RKO (cell line): ENCODE measurements around the gene STRBP.
"Not testable (repeated sequence)": the region's sequence is repeated elsewhere in the genome, so short reads cannot be mapped to it uniquely, and the experiment has no call there.

Experiments
- DNase-seq: peaks from one replicate; pipeline ENCODE4 v3.0.0-alpha.2; 2016; ENCODE audit warnings: low spot score

Gene STRBP

DNA sequence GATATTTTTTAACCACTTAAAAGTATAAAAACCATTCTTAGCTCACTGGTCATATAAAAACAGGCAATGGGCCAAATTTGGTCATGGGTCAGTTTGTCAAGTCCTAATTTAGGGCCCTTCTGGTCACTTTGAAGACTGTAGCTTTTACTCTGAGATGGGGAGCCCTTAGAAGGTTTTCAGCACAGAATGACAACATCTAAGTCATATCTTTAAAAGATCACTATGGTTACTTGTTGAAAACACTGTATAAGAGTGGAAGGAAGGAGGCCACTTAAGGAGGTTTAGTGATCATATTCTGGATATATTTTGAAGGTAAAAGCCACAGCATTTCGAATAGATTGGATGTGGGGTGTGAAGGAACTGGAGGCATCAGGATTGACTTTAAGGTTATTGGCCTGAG is 76.7 kb downstream of the STRBP start:
- peak; percentile 15 for DNase-seq

DNA sequence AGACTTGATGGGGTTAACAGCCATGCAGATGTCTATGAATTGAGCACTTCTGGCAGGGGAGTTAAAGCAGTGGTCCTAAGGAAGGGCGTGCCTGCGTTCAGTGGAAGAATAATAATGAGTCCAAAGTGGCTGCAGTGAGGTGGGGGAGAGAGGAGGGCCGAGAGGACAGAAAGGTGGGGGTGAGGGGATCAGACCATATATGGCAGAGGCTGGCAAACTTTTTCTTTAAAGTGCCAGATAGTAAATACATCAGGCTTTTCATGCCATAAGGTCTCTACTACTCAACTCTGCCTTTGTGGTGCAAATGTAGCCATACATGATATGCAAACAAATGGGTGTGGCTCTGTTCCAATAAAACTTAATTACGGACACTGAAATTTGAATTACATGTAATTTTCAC is 77.1 kb downstream of the STRBP start:
- DNase-seq, result no peak

DNA sequence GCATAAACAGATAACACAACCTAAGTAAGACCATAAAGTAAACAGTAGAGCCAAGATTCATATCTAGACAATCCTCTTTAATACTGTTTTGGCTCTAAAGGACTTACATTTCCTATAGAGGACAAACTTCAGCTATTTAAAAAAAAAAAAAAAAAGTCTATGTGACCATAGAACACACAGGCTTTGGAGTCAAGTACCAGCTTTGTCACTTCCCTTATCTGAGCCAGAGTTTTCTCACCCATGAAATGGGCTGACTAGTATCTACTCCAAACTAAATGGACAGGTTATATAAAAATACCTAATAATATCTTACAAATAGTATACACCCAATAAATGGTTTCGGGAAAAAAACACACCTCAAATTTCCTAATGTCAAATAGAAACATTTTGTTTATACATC is 81.3 kb downstream of the STRBP start:
- DNase-seq, result no peak

DNA sequence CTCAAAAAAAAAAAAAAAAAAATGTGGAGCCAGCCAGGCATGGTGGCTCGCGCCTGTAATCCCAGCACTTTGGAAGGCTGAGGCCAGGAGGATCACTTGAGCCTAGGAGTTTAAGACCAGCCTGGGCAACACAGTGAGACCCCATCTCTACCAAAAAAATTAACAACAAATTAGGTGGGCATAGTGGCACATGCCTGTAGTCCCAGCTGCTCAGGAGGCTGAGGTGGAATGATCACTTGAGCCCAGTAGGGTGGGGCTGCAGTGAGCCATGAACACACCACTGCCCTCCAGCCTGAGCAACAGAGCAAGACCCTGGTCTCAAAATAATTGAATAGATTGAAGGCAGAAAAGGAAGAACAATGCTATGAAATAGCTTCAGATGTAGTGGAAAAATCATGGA is 82.4 kb downstream of the STRBP start:
- DNase-seq, result not testable (repeated sequence)

DNA sequence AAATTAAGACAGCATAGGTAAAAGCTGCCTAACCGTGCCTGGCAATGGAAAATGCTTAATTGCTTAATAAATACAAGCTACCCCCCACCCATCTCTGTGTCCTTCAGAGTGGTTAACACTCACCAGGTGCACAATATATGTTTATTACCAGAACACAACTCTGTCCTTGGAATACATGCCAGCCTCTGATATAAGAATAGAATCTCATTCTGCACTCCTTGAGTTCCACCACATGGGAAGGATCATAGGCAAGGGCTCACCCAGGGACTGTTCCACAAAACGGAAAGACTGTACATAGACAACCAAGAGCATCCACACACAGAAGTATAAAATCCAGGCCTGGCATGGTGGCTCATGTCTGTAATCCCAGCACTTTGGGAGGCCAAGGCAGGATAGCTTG is 91.4 kb downstream of the STRBP start:
- DNase-seq, result no peak

DNA sequence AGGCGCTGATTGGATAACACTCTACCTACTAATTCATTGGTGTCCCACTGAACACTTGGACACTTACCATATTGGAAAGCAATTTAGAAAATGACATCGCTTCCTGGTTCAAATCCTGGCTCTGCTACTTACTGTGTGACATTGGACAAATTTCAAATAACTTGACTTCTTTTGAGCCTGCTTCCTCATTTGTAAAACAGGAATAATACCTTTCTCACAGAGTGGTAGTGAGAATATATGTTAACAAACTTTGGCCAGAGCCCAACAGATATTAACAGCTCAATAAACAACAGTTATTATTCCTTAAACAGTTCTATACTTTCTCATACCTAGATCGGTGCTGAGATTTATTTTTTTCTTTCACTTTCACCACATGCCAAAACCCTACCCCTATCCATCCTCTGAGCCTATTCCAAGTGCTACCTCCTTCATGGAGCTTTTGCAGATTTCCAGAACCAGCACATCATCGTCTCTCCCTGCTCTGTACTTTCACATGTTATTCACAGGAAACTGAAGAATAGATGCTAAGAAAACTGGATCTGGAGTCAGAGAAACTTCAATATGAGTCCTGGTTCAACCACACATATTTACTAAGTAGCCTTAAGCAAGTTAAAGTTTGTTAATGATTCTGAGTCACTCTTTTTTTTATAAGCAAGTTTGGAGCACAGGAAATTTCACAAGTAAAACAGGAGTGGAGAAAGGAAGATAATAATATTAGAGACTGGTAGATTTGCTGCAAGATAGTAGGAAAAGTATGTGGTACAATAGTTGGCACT is 92.3 kb downstream of the STRBP start:
- no peak for DNase-seq

DNA sequence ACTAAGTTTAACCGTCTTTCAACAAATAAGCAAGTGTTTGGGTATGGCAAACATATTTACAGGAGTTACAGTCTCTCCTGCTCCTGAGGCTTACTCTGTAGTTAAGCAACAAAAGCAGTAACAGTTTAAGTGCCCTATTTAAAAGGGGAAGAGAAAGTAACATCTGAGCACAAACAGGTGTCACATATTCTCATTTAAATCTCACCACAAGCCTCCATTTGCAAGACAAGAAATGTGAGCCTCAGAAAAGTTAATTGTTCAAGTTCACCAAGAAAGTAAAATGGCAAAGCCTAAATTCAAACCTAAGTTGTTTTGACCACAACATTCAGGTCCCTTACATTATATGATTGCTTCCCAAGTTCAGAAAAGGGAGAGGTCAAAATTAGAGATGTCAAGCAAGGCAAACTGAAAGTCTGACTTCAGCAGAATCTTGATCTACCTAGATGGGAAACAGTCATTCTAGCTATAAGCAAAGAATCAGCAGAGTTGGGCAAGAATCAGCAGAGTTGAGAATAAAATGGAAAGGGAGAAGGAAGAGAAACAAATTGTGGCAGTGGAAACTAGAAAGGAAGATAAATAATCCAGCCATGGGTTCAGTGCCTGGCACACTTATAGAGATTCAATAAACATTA is 93.4 kb downstream of the STRBP start:
- no peak for DNase-seq

DNA sequence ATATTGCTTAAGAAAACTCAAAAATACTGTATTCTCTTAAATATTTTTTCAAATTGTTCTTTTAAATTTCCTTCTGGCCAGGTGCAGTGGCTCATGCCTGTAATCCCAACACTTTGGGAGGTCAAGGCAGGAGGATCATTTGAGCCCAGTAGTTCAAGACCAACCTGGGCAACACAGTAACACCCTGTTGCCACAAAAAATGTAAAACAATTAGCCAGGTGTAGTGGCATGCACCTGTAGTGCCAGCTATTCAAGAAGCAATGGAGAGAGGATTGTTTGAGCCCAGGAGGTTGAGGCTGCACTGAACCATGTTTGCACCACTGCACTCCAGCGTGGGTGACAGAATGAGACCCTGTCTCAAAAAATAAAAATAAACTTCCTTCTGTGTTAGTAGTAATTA is 94.3 kb downstream of the STRBP start:
- no peak for DNase-seq

DNA sequence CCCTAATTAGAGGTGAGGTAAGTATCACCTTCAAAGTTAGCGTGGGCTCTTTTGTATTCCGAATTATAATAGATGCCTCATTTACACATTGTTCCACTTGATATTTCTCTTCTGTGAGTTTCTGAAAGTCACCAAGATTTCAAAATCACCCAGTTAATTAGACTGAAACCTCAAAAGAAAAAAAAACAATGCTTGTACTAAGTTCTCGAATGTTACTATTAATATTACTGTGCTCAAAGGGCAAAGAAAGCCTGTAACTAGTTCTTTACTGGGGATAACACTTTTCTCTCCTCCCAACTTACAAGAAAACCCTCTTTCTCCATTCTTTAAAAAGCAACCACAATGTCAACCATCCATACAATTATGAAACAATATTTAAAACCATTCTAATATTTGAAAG is 98.5 kb downstream of the STRBP start:
- DNase-seq, result no peak

DNA sequence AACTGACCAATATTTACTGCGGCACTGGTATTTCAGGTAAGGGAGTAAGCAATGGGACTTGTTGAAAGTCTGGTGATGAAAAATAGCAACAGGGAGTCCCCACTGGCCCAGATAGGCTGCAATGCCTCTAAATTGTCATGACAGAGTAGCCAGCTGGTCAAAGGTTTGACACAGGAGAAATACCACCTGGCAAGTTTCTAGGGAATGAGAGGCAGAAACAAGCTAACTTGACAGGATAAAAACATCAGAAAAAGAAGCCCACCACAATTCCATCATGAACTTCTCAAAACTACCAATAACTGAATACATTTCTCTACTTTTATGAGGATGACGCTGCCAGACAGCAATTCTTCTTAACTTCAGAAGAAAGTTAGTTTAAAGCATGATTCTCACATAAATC is 99.8 kb downstream of the STRBP start:
- no peak for DNase-seq

DNA sequence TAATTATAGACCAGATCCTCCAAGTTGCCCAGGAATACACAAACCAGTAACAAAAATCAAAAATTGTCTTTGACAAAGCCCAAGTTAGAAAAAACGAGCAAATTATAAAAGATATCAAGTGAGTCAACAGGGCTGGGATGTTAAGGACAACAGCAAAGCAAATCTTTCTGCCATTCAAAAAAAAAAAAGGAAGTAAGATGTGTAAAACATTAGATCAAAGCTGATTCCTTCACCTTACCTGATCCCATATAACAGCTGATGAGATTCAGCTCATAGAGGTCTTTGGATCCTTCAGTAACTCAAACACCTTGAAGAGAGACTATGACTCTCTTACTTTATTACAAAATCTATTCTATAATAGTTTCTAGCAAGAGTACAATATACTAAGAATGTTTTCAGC is 100.9 kb downstream of the STRBP start:
- DNase-seq, result no peak

DNA sequence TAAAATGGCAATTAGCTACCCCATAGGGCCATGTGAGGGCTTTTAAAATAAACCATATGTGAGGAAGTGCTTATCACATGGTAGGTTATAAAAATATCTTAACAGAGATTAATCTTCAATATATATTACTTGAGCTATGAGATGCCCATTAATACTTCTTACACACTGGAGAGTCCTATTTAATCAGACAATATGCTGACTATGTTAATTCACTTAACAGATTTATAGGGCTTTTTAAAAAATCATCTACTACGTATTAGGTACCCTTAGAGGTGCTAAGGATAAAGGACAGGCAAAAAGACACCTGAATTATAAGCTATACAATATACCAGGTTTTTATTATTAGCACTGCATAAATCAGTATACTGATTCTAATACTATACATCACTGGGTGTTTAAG is 102.6 kb downstream of the STRBP start:
- DNase-seq, result no peak

DNA sequence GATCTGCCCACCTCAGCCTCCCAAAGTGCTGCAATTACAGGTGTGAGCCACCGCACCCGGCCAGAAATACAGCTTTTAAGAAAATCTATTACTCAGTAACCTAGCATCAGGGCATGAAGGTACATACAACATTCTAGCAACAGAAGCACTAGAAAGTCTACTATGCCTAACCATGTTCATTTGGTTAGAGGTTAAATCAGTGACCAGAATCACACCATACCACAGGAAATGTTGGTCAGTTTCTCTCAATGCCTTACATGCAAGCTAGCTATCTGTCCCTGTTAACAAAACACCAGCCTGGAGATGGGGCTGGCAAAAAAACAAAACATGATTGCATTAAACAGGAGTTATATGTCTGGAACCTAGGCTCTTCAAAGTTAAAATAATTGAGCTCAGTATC is 104.1 kb downstream of the STRBP start:
- DNase-seq, result no peak

DNA sequence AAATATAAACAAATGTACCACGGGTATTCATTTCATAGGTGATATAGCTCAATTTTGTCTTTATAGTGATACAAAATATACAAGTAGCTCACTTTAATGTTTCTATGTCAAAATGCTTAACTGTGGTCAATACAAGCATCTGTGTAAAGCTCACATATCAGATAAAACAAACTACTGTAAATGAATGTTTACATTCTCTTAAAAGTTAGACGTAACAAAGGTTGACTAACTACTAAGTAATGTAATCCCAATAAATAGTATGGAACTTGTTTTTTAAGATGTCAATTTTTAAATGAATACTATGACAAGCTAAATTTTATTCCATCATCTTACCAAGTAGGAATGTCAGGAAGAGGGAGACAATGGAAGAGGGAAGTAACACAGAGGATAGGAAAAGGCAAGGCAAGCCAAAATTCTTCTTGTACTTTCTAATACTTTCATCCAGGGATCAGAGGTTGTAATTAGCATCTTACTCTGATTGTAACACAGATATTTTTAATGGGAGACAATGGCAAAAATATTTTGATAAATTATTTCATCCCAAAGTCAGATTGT is 105.5 kb downstream of the STRBP start:
- DNase-seq, result no peak

DNA sequence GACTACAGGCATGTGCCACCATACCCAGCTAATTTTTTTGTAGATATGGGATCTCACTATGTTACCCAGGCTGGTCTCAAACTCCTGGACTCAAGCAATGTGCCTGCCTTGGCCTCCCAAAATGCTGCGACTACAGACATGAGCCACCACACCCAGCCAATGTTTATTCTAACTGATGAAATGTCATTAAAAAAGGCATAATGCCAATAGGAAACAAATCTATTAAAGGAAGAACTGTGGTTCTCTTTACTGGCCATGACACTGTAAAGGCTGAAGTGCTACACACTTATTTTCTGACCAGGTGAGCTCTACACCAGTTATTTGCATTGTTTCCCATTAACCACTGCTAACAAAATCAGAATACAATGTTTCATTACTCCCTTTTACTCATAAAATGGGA is 106.0 kb downstream of the STRBP start:
- DNase-seq, result no peak

DNA sequence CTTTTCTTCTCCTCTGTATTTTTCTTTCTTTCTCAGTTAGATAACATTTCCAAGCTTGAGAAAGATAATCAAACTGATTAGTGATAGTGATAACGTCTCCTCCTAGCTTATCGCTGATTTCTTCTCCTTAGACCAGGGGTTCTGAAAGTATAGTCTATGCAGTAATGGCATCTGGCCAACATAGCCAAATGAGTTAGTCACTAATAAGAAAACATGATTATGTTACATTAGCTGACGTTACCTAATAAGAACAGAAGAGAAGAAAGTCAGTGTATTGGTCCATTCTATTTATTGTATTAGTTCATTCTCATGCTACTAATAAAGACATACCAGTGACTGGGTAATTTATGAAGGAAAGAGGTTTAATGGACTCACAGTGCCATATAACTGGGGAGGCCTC is 111.2 kb downstream of the STRBP start:
- no peak for DNase-seq

DNA sequence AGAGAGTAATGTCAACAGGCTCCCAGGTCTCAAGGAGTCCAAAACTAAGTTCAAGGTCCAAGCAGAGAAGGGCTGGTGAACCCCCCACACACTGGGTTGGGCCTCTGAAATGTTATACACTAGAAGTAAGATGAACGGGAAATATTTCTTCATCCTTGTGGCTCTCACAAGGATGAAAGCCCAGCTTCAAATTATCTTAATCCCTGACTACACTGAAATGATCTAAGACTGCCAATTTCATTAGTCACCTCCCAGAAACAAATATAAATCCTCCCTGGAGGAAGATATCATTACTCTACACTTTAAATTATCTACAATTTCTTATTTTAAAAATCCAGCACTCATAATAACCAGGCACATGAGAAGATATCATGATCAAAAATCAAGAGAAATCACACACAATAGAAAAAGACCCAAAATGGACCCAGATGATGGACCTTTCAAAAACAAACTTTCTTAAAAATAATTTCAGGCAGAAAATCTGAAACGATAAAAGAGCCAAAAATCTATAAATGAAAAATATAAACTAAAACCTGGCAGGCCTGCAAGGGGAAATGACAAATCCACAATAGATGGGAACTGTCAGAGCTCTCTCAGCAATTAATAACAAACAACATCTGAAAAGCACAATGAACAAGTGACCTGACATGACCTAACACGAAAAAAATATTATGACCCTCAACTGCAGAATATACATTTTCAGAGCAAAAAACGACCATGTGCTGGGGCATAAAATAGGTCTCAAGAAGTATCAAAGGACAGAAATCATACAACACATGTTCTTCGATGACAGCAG is 117.5 kb downstream of the STRBP start:
- no peak for DNase-seq

DNA sequence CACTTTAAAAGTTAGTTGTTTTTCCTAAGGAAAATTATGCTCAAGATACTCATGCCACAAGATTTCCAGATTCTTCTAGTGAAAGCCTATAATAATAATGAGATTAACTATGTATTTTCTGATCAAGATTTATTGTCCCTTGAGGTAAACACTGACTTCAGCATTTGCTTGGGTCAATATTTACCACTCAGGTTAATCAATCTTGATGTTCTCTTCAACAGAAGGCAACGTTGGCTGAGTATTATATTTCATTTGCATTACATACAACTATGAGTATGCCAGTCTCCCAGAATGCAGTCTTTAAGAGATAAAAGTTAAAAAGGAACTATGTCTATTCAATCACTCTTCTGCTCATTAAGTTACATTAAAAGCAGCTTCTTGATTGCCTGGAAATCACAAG is 119.3 kb downstream of the STRBP start:
- no peak for DNase-seq

DNA sequence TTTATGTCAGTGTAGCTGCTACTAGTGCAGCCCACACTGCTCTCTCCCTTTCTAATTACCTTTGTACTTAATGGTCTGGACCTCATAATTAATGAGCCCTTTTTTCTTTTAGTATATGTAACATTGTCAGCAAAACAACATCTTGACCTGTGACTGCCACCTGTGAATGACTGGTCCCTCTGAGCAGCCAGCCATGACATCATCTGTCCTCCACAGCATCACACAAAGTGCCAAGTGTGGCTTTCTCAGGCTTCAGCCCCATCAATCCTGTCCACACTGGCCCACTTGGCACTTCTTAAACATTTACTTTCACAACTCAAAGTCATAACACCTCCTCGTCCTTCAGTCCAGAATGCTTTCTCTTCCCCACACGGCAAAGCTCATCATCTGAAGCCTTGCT is 130.2 kb downstream of the STRBP start:
- DNase-seq, result no peak

DNA sequence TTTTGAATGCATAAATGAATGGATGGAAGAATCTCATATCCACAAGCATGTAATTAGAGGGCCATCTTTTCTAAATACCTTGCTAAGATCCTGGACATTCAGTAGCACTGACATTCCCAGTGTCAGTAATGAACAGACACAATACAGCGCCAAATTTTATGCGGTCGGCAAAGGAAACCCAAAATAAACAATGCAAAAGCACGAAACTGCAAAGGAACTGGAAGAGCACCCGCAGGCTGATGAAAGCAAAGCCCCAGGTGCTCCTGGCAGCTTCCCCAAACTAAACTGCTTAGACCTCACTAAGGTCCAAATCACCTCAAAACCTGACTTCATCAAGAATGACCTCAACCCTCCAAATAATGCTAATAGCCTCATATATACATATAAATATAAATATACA is 133.0 kb downstream of the STRBP start:
- DNase-seq, result no peak

DNA sequence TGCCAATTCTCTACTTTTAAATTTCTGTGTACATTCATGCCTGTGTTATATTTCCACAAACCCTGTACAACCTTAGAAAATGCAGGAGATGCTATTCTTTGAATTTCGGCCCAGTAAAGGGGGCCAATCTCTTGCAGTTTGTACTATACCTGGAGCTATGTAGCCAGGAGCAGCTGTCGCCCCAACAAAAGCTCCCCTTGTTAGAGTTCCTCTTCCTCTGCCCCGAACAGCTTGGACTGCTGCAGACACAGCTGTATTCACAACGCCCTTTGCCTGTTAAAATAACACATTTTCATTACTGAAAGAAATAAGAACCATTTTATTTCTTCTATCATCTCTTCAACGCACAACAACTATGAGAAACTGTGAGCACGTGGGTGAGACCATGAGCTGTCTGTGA is 135.7 kb downstream of the STRBP start:
- DNase-seq, result no peak

DNA sequence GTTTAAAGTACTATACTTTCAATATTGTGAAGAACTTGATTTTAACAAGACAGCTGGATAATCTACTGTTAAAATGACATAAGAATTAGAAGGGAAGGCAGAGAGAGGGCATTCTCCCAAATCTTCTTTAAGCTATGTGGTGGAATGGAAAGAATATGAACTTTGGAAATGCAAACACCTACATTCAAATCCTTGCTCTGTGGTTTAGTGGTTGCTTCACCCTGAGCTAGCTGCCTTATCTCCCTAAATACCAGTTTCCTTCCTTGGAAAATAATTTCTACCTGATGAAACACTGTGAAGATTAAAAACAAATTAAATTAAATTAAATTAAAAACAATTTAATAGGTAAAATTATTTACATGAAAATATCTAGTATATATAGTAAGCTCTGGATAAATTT is 136.4 kb downstream of the STRBP start:
- DNase-seq, result no peak

DNA sequence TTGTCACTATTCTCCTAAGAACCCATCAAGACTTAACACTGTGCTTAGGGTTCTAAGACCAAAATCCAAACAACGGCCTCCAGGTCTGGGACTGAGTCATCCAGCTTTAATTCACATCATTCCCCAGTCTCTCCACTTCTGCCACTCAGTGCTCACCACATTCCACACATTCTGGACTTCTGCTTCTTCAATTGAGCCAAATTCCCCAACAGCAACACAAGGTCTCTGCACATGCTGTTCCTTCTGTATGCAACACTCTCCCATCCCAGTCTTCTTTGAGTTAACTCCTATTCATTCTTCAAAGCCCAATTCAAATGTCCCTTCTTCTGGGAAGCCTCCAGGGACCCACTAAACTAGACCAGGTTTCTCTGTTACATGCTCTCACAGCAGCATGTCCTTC is 137.1 kb downstream of the STRBP start:
- no peak for DNase-seq
